ENCODE measurements around the gene PI4KA.
A peak's percentile ranks its signal among the peaks of the same experiment; 100 is the strongest.
"Not testable (repeated sequence)": the region's sequence is repeated elsewhere in the genome, so short reads cannot be mapped to it uniquely, and the experiment has no call there.

The PI4KA gene

DNA sequence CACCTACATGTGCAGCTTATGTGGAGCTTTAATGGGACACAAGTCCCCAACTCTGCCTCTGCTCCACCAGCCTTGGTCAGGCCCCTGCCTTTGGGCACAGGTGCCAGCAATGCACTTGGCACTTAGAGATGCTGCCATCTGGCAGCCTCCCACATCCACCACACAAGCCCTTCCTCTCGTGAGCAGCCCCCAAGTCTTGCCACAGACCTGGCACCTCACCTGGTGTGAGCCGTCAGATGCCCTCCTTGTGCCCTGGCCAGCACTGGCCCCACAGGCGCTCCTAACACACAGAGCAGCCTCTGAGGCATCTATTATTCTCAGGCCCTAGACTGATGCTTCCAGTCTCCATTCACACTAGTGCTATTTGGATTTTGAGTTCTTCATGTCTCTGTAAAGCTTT lies 109.2 kb downstream of the PI4KA start:
- DNase-seq (ENCODE audit: low read depth in 2 of 2), result no peak

GRCh38 chr22:20748731-20749428 lies 109.7 kb downstream of the PI4KA start:
- no peak for DNase-seq (ENCODE audit: low read depth in 2 of 2)

- no peak for DNase-seq (ENCODE audit: low read depth in 2 of 2)
These were observed 110.5 kb downstream of the PI4KA start for GRCh38 chr22:20748082-20748481.

- DNase-seq (ENCODE audit: low read depth in 2 of 2), result no peak
These were observed 111.4 kb downstream of the PI4KA start for GRCh38 chr22:20747223-20747622.

GRCh38 chr22:20746431-20747189 lies 112.0 kb downstream of the PI4KA start:
- DNase-seq (ENCODE audit: low read depth in 2 of 2), result no peak

- DNase-seq (ENCODE audit: low read depth in 2 of 2), result no peak
These were observed 113.5 kb downstream of the PI4KA start for GRCh38 chr22:20745119-20745518.

DNA sequence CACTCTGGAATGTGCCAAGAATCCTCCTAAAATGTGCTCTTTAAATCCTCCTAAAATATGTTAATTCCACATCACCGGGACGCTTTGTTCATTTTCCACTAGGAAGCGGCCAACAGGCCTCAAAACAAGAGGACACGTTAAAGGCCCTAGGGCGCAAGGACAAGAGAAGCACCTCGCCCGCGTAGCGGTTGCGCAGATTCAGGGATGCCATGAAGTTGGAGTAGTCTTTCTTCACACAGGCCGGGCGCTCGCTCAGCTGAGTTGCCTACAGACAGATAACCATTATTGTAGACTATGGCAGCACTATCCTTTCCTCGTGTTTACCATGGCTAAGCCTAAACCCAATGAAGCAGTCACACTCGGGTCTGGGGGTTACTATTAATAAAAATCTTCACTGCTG lies 114.2 kb downstream of the PI4KA start:
- DNase-seq (ENCODE audit: low read depth in 2 of 2), result no peak

- no peak for DNase-seq (ENCODE audit: low read depth in 2 of 2)
These were observed 115.8 kb downstream of the PI4KA start for GRCh38 chr22:20742764-20743163.

DNA sequence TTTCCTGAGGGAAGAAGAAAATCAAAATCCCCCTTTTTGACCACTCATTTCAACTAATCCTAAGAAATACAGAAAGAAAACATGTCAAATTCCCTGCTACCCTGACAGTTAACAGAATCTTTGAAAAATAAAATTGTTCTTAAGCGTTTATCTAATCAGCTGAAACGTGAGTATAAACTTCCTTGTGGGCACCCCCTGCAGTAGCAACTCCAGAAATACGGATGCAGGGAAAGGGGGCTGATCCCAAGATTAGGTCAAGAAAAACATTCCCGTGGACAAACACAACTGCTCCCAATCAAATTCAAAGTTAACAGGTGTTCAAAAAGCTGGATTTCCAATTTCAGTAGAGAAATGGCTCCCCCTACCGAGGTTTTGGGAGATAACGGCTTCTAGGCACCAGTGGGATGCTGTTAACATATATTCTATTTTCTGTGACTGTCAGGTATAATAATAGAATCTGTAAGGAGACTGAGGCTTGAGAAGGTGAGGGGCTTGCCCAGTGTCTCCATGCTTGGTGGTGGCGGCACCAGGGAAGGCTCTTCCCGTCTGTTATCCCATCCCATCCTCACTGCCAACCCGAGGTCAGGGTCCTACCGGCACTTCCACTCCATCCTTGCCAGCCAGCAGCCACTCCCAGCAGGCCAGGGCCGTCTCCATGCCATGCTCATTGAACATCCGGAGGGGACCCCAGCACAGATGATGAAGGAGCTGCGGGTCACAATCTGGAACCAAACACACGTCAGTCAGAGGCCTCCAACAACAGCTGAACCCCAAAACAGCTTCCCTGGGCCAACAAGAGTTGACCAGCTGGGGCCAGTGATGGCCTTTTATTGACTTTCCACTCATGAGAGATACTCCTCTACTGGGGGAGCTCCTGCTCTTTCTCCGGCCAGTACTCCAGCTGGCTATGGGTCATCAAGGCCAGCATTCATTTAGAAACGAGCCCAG lies 116.7 kb downstream of the PI4KA start:
- DNase-seq (ENCODE audit: low read depth in 2 of 2), result peak in 1 of 2 donors; percentile 12

DNA sequence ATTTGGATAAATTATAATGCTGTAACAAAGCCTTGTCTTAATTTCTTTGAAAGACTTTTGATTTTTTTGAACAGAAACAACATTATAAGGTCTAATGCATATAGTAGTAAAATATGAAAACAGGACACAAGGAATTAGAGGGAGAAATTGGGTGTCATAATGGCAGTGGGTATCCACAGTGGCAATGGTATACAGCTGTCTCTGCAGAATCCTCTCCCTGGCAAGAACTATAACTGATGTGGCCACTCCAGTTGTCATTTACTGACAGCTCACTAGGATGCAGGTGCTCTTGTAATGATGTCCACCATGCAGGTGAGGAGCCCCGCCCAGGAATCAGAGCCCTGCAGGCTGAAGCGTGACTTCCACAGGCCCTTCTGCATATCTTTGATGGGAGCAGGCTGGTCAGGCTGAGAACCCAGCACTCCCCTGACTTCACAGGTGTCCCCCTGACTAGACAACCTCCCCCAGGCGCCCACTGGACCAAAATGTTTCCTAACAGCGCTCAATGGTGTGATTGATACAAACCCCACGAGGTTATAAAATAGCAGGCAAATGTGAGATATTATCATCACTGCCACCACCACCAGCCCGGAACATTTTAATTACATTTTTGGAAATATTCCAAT lies 117.5 kb downstream of the PI4KA start:
- DNase-seq (ENCODE audit: low read depth in 2 of 2), result no peak

GRCh38 chr22:20740222-20740951 lies 118.2 kb downstream of the PI4KA start:
- DNase-seq (ENCODE audit: low read depth in 2 of 2), result no peak

DNA sequence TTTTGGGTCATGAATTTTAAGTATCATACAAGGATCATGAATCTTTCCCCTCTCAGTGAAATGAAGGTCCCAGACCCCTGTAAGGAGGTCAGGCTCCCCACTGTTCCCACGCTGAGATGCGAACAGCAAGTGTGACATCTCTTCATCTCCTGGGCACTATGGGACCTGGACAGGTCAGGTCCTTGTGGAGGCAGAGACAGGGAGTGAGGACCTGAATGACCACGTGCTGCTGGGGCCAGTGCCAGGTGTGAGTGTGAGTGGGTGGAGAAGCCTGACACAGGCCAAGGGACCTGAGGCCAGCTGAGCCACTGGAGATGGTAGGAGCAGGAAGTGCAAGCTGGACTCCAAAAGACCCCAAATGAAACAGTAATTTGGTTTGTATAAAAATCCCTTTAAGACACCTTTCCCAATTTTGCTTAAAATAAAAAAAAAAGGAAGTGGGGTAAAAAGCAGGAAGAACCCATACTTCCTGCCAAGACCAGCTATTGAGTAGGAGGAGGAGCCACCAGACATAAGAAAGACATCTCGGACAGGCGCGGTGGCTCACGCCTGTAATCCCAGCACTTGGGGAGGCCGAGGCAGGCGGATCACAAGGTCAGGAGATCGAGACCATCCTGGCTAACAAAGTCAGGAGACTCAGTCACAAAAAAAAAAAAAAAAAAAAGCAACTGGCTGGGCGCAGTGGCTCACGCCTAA lies 120.1 kb downstream of the PI4KA start:
- DNase-seq (ENCODE audit: low read depth in 2 of 2), result no peak

DNA sequence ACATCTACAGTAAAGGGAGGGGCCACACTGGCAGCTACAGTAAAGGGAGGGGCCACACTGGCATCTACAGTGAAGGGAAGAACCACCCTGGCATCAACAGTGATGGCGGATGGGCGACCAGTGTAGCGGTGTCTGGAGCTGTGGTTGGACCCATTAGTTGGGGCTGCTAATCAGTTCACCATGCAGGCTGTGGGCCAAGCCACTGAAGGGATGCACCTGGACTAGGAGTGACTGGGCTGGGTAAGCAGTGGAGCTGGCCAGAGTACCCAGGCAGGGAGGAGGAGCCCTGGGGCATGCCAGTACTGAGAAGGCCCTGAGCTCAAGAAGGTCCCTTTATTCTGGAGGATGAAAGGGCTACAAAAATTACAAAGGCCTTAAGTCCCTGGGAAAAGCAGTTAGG lies 121.7 kb downstream of the PI4KA start:
- not testable (repeated sequence) for DNase-seq (ENCODE audit: low read depth in 2 of 2)

GRCh38 chr22:20735356-20736162 lies 123.1 kb downstream of the PI4KA start:
- DNase-seq (ENCODE audit: low read depth in 2 of 2), result not testable (repeated sequence)

- DNase-seq (ENCODE audit: low read depth in 2 of 2), result not testable (repeated sequence)
These were observed 126.2 kb downstream of the PI4KA start for GRCh38 chr22:20732431-20732830.

GRCh38 chr22:20729194-20729593 lies 129.4 kb downstream of the PI4KA start:
- no peak for DNase-seq (ENCODE audit: low read depth in 2 of 2)

GRCh38 chr22:20728523-20729190 lies 130.0 kb downstream of the PI4KA start:
- DNase-seq (ENCODE audit: low read depth in 2 of 2), result no peak

DNA sequence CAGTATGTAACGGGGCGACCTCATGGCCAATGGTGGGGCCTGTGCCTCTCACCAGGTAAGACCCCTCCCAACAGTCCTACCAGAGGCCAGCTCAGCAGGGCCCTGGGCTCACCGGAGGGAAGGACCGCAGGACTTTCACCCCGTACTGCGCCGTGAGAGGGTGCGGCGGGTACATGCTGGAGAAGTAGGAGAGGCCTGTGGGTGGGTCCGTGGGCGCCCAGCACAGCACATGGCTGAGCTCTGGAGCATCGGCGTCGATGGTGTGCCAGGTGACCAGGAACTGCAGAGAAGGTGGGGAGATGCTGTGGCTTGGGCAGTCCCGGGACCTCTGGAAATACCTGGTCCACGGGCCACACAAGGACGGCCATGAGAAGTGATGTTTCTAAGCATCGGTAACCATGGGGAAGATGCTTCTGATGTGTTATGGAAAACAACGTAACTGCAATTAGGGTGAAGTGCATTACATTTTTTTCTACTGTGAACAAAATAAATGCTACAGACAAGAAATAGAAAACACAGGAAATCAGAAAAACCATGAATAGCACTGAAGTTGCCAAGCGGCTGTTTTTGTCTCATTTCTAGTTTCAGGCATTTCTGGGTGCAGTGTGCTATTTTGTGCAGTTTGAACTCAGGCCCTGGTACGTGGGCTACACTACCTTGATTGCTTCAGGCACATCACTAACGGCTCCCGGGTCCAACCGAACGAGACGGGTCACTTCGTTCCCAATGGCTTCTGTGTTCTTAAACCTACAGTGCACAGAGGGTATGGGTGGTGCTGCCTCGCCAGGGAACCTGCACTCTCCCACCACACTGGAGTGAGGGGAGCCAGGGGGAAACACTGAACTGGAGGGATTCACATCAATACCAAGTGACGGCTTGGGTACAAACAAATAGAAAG lies 131.2 kb downstream of the PI4KA start:
- DNase-seq (ENCODE audit: low read depth in 2 of 2), result no peak

All from stimulated activated CD8-positive, alpha-beta memory T cell treated with anti-CD3 and anti-CD28 coated beads, Interleukin-2, amount 100 ng/mL, for 48 hours (primary cell).